SIG-M5 treated with dmso at 0.1 percent for 504 hours (cell line): ENCODE results near the gene SLC48A1.

Experiments used
- DNase-seq: peaks from one replicate; lab custom pipeline; 2025; ENCODE audit not compliant: unreplicated experiment; lab: John Stamatoyannopoulos, UW

Gene SLC48A1

DNA sequence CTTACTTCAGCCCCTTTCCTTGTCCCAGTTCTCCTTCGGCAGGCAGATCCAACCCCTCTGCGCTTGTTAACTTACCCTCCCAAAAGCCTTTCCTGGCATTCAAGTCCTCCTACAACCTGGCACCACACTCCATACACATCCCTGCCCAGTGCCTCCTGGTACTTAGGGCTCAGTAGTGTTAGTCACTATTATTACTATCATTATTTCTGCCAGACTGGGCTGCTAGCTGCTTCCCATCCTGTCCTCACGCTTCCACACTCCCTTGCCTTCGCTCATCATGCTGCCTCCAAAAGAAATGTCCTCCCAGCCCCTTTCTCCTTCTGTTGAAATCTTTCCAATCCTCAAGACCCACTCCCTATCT, 48.3 kb downstream of the SLC48A1 start:
- DNase-seq = no peak

- DNase-seq = no peak
Observed at GRCh38 chr12:47822401-47822800, 49.4 kb downstream of the SLC48A1 start.

GRCh38 chr12:47822863-47823262, 49.8 kb downstream of the SLC48A1 start:
- DNase-seq = no peak

DNA sequence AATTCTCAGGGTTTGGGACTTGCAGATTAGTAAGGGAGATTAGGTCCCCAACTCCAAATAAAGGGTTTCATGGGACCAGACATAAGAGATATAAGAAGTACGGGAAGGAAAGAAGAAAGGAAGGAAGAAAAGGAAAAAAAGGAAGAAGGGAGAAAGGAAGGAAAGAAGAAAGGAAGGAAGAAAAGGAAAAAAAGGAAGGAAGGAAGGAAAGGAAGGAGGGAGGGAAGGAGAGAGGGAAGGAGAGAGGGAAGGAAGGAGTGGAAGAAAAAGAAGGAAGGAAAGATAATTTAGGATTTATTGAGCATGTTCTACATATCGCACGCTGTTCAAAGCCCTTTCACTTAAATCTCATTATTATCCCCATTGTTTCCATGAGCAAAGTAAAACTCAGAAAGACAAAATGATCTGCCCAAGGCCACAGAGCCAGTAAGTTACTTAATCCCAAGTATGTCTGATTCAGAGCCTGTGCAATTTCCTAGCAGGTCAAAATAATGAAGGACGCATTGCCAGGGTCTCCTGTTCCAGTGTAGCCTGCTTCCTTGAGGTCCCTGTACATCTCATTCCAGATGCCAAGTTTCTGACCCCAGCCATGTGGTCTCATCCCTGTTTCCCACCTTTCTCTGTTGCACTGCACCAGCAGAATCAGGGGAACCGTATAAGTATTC, 50.5 kb downstream of the SLC48A1 start:
- DNase-seq = no peak

DNA sequence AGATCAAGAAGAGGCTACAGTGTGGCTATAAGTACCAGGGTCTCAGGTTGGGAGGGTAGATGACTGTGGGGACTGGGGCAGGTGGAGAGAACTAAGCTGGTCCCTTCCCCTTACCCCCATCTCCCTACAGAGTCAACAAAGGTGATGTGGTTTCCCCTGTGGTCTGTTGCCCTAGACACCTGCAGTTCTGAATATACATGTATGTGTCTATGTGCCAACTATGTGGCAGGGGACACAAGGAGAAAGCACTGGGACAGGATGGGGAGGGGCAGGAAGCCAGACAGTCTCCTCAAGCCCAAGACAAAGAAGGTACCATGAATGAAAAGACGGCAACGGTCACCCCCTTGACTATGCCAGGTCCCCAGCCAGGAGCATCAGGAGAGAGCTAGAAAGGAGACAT, 51.2 kb downstream of the SLC48A1 start:
- no peak for DNase-seq

GRCh38 chr12:47824635-47825034, 51.6 kb downstream of the SLC48A1 start:
- DNase-seq = no peak

- DNase-seq = no peak
Observed at GRCh38 chr12:47825173-47825639, 52.2 kb downstream of the SLC48A1 start.

- no peak for DNase-seq
Observed at GRCh38 chr12:47828008-47828975, 55.3 kb downstream of the SLC48A1 start.

DNA sequence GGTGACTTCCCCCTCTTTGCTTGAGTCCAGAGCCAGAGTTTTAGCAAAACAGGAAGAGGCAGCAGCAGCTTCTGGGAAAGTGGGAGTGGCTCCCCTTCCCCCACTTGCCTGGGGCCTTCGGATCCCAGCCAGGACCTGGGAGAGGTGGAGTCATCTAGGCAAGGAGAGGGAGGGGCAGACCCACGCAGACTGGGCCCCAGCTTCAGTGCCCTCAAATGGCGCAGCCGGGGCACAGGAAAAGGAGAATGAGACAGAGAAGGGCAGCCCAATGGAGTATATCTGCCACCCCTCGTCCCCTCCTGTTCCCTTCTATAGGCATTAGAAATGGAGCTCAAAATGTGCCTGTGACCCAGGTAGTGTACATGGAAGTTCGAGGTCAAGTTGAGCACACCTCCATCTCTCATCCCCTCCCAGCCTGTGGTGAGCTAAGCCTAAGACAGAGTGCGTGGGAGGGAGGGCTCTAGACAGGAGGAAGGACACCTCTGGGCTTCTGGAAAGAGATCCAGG, 56.0 kb downstream of the SLC48A1 start:
- DNase-seq = no peak

DNA sequence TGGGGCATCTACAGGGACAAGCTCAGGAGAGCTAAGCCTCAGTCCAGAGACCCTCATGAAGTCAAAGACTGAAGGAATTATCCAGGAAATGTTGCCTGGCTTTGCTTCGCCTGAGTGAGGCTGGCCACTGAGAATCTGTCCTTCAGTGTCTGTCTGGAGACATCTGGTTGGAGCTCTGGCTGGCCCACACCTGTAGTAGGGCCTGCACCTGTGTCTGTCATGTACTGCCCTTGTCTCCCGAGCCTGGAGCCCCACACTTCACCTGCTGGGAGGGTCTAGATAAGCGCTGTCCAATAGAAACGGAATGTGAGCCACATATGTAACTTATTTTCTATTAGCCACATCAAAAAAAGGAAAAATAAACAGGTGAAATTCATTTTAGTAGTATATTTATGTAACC, 56.5 kb downstream of the SLC48A1 start:
- no peak for DNase-seq
